ENCODE data around the gene SLC6A7.

Gene SLC6A7

GRCh38 chr5:150202501-150202900 is 12.6 kb downstream of the SLC6A7 start:
- Histone ChIP-seq H3K27me3 (ENCODE audit: control insufficient read depth, low read length) (no peaks in the 10 kb centered on the region), H3K36me3 (ENCODE audit: control insufficient read depth, low read length) (no peaks in the 10 kb centered on the region), H4K20me1 (ENCODE audit: control insufficient read depth, insufficient read depth, low read depth, low read length) (no peaks in the 10 kb centered on the region), H3K4me3 (ENCODE audit: low read length) (no peak overlapping the region), H3K4me1 (ENCODE audit: control insufficient read depth, low read length) (no peaks in the 10 kb centered on the region), H3K27ac (ENCODE audit: low read depth, low read length) (no peak overlapping the region), H3K79me2 (ENCODE audit: control insufficient read depth, low read length) (no peaks in the 10 kb centered on the region), H3K9me2 (replicated peaks; ENCODE audit: control insufficient read depth, low read length) (no peaks in the 10 kb centered on the region), H3K4me2 (ENCODE audit: low read length) (no peak overlapping the region), H3K9me3 (ENCODE audit: control insufficient read depth, insufficient read depth, low read length) (no peaks in the 10 kb centered on the region), H3F3A (ENCODE audit: control insufficient read depth, insufficient read depth) (no peaks in the 10 kb centered on the region)
- TF ChIP-seq CTCF (IDR thresholded peaks at IDR 0.05; ENCODE audit: low read depth, low read length, poor library complexity, severe bottlenecking) (no peak), EZH2phosphoT487 (IDR thresholded peaks at IDR 0.05; ENCODE audit: borderline replicate concordance, low read length) (no peak)

GRCh38 chr5:150203832-150204589 is 14.1 kb downstream of the SLC6A7 start:
- no peaks in the 10 kb centered on the region for H3F3A ChIP-seq (ENCODE audit: control insufficient read depth, insufficient read depth)
- no peaks in the 10 kb centered on the region for H3K36me3 ChIP-seq (ENCODE audit: control insufficient read depth, low read length)
- no peaks in the 10 kb centered on the region for H3K9me2 ChIP-seq (replicated peaks; ENCODE audit: control insufficient read depth, low read length)
- TF ChIP-seq CTCF (IDR thresholded peaks at IDR 0.05; ENCODE audit: low read depth, low read length, poor library complexity, severe bottlenecking) = no peak
- no peak overlapping the region for H3K4me2 ChIP-seq (ENCODE audit: low read length)
- H3K4me1 ChIP-seq (ENCODE audit: control insufficient read depth, low read length) = no peaks in the 10 kb centered on the region
- H3K4me3 ChIP-seq (ENCODE audit: low read length) = no peak overlapping the region
- H3K27me3 ChIP-seq (ENCODE audit: control insufficient read depth, low read length) = peaks cover 9% of the 10 kb centered on the region
- H3K9me3 ChIP-seq (ENCODE audit: control insufficient read depth, insufficient read depth, low read length) = no peaks in the 10 kb centered on the region
- H3K79me2 ChIP-seq (ENCODE audit: control insufficient read depth, low read length) = no peaks in the 10 kb centered on the region
- no peak overlapping the region for H3K27ac ChIP-seq (ENCODE audit: low read depth, low read length)
- H4K20me1 ChIP-seq (ENCODE audit: control insufficient read depth, insufficient read depth, low read depth, low read length) = no peaks in the 10 kb centered on the region

GRCh38 chr5:150204590-150204960 is 14.7 kb downstream of the SLC6A7 start:
- no peak for TF ChIP-seq EZH2phosphoT487 (IDR thresholded peaks at IDR 0.05; ENCODE audit: borderline replicate concordance, low read length)
- no peak for TF ChIP-seq CTCF (IDR thresholded peaks at IDR 0.05; ENCODE audit: low read depth, low read length, poor library complexity, severe bottlenecking)
- H3K36me3 ChIP-seq (ENCODE audit: control insufficient read depth, low read length) = no peaks in the 10 kb centered on the region
- H3K4me1 ChIP-seq (ENCODE audit: control insufficient read depth, low read length) = no peaks in the 10 kb centered on the region
- H3K4me2 ChIP-seq (ENCODE audit: low read length) = no peak overlapping the region
- H3K27me3 ChIP-seq (ENCODE audit: control insufficient read depth, low read length) = peaks cover 15% of the 10 kb centered on the region
- no peaks in the 10 kb centered on the region for H3K9me2 ChIP-seq (replicated peaks; ENCODE audit: control insufficient read depth, low read length)
- H3F3A ChIP-seq (ENCODE audit: control insufficient read depth, insufficient read depth) = no peaks in the 10 kb centered on the region
- H3K27ac ChIP-seq (ENCODE audit: low read depth, low read length) = no peak overlapping the region
- no peaks in the 10 kb centered on the region for H3K9me3 ChIP-seq (ENCODE audit: control insufficient read depth, insufficient read depth, low read length)
- H4K20me1 ChIP-seq (ENCODE audit: control insufficient read depth, insufficient read depth, low read depth, low read length) = no peaks in the 10 kb centered on the region
- no peaks in the 10 kb centered on the region for H3K79me2 ChIP-seq (ENCODE audit: control insufficient read depth, low read length)
- no peak overlapping the region for H3K4me3 ChIP-seq (ENCODE audit: low read length)

Measured in DOHH2 (cell line).